Activated CD8-positive, alpha-beta memory T cell treated with anti-CD3 and anti-CD28 coated beads, Interleukin-2, amount 10 ng/mL, durations not matched to agents 7 days and 5 days (primary cell): ENCODE data around the gene DMD. TPM values are rescaled to one million over a fixed set of nuclear protein-coding genes. Genes with fewer than 3 reads are reported as not detected.
"Not testable (repeated sequence)": the region's sequence is repeated elsewhere in the genome, so short reads cannot be mapped to it uniquely, and the experiment has no call there.

Source experiments
- ATAC-seq: fragments of 150-1000 bp; cut with Tn5 transposase; one replicate; pipeline ENCODE4 v1.10.0; 2021; ENCODE audit warnings: moderate library complexity
- CTCF ChIA-PET: fragments of 350-600 bp; sonication (Branson Sonifier 250); formaldehyde crosslinking; loops from one replicate; lab custom pipeline; 2021; ENCODE audit warnings: antibody characterized with exemption; lab: Charles Lee
- DNase-seq: peaks from one replicate; pipeline ENCODE4 v3.0.0-alpha.2; 2020
- H3K27ac Mint-ChIP-seq: one replicate; pipeline ENCODE4 v1.8.0; 2021; ENCODE audit warnings: mild to moderate bottlenecking, mixed read lengths
- H3K27me3 Mint-ChIP-seq: one replicate; pipeline ENCODE4 v1.8.0; 2021; ENCODE audit warnings: mixed read lengths
- H3K36me3 Mint-ChIP-seq: one replicate; pipeline ENCODE4 v1.8.0; 2021; ENCODE audit warnings: mild to moderate bottlenecking, mixed read lengths
- H3K4me1 Mint-ChIP-seq: one replicate; pipeline ENCODE4 v1.8.0; 2021; ENCODE audit warnings: mixed read lengths
- H3K4me3 Mint-ChIP-seq: one replicate; pipeline ENCODE4 v1.8.0; 2021; ENCODE audit warnings: mild to moderate bottlenecking, moderate library complexity, mixed read lengths
- H3K9me3 Mint-ChIP-seq: one replicate; pipeline ENCODE4 v1.8.0; 2022; ENCODE audit warnings: low read depth, mixed read lengths
- total RNA-seq, 2 experiments: library from RNA; stranded (reverse); gene quantifications; one replicate each; pipeline ENCODE4 v1.2.3, GENCODE V29; 2021

Gene DMD
- total RNA-seq, 2 experiments from 2014 or later: 0.32 to 8.4 TPM

DNA sequence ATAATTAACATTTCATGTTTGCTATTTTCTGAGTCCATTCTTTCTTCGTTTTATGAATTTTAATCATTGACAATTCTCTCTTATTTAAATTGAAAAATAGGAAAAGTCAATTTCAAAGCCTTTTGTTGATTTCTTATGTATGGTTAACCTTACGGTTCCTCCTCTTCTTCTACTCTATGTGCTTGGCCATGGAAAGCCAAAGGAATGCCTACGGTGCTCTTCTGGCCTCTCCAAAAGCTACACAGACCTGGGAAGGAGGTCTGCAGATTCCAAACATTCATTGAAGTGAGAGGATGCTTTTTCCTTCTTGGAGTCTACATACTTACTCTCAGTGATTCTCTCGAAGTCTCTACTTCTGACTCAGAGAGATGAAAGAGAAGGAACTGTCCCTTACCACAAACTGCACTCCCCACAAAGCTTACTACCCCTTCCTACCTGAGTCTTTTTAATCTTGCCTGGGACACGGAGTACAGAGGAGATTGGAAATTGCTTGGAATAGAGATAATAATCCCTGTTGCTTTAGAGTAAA, 1276.4 kb downstream of the DMD start:
- H3K36me3 Mint-ChIP-seq: no peaks in the 10 kb centered on the region
- no peaks in the 10 kb centered on the region for H3K9me3 Mint-ChIP-seq
- no peak overlapping the region for H3K27ac Mint-ChIP-seq
- CTCF ChIA-PET: no interaction called here
- DNase-seq: no peak
- no peak overlapping the region for H3K4me3 Mint-ChIP-seq
- no peaks in the 10 kb centered on the region for H3K4me1 Mint-ChIP-seq
- no peak for ATAC-seq
- no peaks in the 10 kb centered on the region for H3K27me3 Mint-ChIP-seq

DNA sequence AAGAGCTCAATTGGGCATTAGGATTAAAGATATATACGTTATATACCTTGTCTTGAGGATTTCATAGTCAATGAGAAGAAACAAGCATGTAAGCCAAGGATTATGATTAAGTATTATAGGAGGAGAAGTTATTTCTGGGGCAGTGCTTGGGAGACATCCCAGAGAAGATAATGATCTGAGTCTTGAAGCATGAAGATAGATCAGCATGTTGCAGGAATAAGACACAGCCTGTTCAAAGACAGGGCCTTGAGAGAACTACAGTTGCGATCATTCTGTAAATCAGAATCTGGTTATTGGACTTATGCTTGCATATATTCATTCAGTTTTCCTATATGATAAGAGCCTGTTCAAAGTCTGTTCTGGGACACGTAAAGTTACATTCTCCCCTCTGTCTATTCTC, 1277.3 kb downstream of the DMD start:
- DNase-seq: no peak
- H3K4me3 Mint-ChIP-seq: no peak overlapping the region
- no peaks in the 10 kb centered on the region for H3K4me1 Mint-ChIP-seq
- H3K9me3 Mint-ChIP-seq: no peaks in the 10 kb centered on the region
- no peaks in the 10 kb centered on the region for H3K27me3 Mint-ChIP-seq
- H3K36me3 Mint-ChIP-seq: no peaks in the 10 kb centered on the region
- CTCF ChIA-PET: no interaction called here
- no peak for ATAC-seq
- H3K27ac Mint-ChIP-seq: no peak overlapping the region

DNA sequence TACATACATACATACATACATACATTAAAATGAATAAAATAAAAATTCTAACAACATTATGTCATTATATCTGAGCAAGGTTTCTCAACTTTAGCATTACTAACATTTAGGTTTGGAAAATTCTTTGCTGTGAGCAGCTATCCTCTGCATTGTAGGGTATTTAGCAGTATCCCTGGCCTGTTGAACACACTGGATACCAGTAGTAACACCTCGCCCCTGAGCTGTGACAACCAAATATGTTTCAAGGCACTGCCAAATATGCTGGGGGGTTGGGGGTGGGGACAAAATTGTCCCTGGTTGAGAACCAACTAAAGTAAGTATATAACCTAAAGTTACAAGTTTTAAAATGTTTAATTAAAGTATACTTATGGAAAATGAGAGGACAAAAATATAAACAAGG, 1278.6 kb downstream of the DMD start:
- H3K4me1 Mint-ChIP-seq: no peaks in the 10 kb centered on the region
- CTCF ChIA-PET: no interaction called here
- no peak overlapping the region for H3K4me3 Mint-ChIP-seq
- H3K27ac Mint-ChIP-seq: no peak overlapping the region
- no peaks in the 10 kb centered on the region for H3K9me3 Mint-ChIP-seq
- H3K36me3 Mint-ChIP-seq: no peaks in the 10 kb centered on the region
- ATAC-seq: no peak
- DNase-seq: no peak
- H3K27me3 Mint-ChIP-seq: no peaks in the 10 kb centered on the region

DNA sequence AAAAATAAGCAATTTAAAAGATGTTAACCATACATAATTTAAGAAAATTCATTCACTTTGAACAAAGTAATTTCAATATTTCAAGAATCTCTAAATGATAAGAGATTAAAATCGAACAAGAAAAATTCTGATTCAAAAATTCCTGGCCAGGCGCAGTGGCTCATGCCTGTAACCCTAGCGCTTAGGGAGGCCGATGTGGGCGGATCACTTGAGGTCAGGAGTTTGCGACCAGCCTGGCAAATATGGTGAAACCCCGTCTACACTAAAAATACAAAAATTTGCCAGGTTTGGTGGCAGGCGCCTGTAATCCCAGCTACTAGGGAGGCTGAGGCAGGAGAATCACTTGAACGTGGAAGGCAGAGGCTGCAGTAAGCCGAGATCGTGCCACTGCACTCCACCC, 1279.0 kb downstream of the DMD start:
- CTCF ChIA-PET, ATAC-seq, H3K4me3 Mint-ChIP-seq, H3K27ac Mint-ChIP-seq, H3K36me3 Mint-ChIP-seq, H3K9me3 Mint-ChIP-seq, H3K4me1 Mint-ChIP-seq, H3K27me3 Mint-ChIP-seq, DNase-seq: not testable (repeated sequence)

DNA sequence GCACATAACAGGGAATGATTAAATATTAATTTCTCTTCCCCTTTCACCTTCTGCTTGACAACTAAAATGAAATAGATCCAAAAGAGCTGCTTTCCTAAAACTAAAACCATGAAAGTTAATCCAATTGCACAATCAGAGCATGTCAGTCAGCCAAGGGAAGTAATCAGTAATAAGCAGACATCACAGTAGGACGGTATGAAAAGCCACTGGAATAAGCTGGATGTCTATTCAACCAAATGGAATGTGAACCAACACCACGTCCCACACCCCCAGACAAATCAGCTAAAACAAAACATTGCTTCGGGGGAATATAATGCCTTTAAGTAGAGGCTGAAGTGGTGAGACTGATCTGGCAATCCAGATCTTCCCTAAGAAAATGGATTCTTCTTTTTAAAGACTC, 1280.1 kb downstream of the DMD start:
- DNase-seq (no peak), ATAC-seq (no peak)
- H3K27me3 Mint-ChIP-seq: no peaks in the 10 kb centered on the region
- no peak overlapping the region for H3K4me3 Mint-ChIP-seq
- no peaks in the 10 kb centered on the region for H3K36me3 Mint-ChIP-seq
- H3K4me1 Mint-ChIP-seq: no peaks in the 10 kb centered on the region
- H3K27ac Mint-ChIP-seq: no peak overlapping the region
- no peaks in the 10 kb centered on the region for H3K9me3 Mint-ChIP-seq
- CTCF ChIA-PET: no interaction called here

DNA sequence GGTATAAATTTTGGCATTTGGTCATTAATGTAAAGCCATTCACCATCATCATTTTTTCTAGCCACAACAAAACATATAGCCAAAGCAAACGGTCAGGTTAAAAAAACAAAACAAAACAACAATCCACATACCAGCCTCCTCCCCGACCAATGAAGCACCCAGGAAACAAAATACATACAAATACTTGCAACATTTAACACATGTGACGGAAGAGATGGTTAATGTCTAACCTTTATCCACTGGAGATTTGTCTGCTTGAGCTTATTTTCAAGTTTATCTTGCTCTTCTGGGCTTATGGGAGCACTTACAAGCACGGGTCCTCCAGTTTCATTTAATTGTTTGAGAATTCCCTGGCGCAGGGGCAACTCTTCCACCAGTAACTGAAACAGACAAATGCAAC, 1282.0 kb downstream of the DMD start:
- Mint-ChIP-seq H3K4me3 (no peak overlapping the region), H3K36me3 (no peaks in the 10 kb centered on the region), H3K4me1 (no peaks in the 10 kb centered on the region), H3K27ac (no peak overlapping the region), H3K27me3 (no peaks in the 10 kb centered on the region), H3K9me3 (no peaks in the 10 kb centered on the region)
- DNase-seq (no peak), ATAC-seq (no peak)
- CTCF ChIA-PET: no interaction called here

DNA sequence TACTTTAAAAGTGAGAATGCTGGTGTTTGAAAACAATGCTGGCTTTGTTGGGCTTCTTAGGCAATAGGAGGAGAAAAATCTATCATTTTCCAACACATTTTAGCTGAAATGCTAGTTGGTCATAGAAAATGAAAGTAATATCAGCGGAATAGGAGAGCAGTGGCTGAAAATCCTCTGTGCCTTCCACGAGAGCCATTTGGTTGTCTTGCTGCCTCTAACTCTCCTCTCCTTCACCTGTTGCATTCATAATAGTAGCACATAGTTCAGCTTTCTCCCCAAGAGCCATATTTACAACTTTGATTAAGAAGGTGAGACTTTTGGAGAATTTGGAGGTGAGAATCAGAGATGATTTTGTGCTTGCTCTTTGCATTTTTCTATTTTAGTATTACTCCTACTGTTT, 1290.1 kb downstream of the DMD start:
- H3K36me3 Mint-ChIP-seq: no peaks in the 10 kb centered on the region
- no peaks in the 10 kb centered on the region for H3K4me1 Mint-ChIP-seq
- no peak overlapping the region for H3K4me3 Mint-ChIP-seq
- DNase-seq: no peak
- no peaks in the 10 kb centered on the region for H3K27me3 Mint-ChIP-seq
- H3K9me3 Mint-ChIP-seq: no peaks in the 10 kb centered on the region
- no peak for ATAC-seq
- CTCF ChIA-PET: no interaction called here
- no peak overlapping the region for H3K27ac Mint-ChIP-seq

DNA sequence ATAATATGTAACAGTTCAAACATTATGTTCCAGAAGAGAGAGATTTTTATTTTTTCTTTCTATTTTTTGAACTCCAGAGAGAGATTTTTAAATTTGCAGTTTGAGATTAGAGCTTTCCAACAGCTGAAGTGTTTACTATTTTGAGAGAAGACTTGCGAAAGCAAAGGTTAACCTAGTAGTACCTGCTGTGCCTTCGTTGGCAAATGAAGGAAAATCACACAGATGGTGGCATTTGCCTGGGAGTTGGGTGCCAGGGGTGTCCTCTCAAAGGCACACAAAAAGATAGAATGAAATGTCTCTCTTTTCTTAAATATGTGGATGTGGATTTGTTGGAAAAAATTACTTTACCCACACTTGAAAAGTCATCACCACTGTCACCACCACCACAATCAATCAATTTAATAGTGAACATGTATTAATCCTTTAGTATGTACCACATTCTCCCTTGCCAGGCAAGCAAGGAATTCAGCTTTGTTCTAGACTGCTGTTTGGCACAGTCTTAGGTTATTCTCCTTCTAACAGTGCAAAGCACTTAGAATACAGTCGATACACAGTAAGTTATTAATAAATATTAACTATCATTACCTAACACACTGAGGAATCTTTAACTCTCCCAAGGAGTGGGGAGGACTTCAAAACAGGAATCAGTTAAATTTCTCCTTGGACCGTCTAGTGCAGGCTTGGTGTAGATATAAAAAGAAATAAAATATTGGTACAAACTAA, 1301.3 kb downstream of the DMD start:
- DNase-seq (no peak), ATAC-seq (no peak)
- CTCF ChIA-PET: no interaction called here
- Mint-ChIP-seq H3K36me3 (no peaks in the 10 kb centered on the region), H3K27ac (no peak overlapping the region), H3K9me3 (peaks cover 3% of the 10 kb centered on the region), H3K27me3 (no peaks in the 10 kb centered on the region), H3K4me3 (no peak overlapping the region), H3K4me1 (no peaks in the 10 kb centered on the region)

DNA sequence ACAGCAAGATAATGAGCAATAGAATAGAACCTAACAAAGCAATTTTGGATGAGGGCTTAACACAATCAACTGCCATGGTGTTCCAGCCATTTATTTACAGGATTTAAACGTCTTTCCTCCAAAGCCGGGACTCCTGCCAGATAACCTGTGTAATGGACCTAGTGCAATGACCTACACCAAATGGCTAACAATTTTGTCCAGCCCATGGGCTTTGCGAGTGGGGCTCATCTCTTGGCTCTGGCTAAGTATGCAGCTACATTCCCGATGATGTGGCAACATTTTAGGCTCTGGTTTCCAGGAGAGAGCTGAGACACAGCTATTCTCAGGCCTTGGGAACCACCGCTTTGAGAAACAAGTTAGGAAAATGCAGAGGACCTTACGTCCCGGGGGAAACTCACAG, 1317.2 kb downstream of the DMD start:
- CTCF ChIA-PET: no interaction called here
- Mint-ChIP-seq H3K4me1 (no peaks in the 10 kb centered on the region), H3K9me3 (no peaks in the 10 kb centered on the region), H3K4me3 (no peak overlapping the region), H3K27ac (no peak overlapping the region), H3K36me3 (no peaks in the 10 kb centered on the region), H3K27me3 (no peaks in the 10 kb centered on the region)
- DNase-seq (no peak), ATAC-seq (no peak)

DNA sequence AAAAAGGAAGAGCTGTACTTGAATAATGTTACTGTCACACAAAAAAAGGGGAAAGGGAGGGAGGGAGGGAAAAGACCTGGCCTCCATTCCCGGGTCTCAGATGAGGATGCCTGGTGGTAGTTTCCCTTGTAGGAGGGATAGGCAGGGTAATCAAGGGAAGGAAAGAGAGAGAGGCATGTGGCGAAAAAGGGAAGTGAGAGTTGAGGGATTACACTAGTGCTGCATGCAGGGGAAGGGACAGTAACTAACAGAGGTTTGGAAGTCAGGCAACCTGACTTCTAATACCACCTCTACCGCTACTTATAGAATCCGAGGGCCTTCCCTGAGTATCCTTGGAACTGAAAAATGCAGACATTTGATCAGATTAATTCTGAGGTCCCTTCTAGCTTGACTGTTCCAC, 1317.8 kb downstream of the DMD start:
- Mint-ChIP-seq H3K36me3 (no peaks in the 10 kb centered on the region), H3K9me3 (no peaks in the 10 kb centered on the region), H3K27ac (no peak overlapping the region), H3K4me1 (no peaks in the 10 kb centered on the region), H3K4me3 (no peak overlapping the region), H3K27me3 (no peaks in the 10 kb centered on the region)
- CTCF ChIA-PET: no interaction called here
- DNase-seq (no peak), ATAC-seq (no peak)

DNA sequence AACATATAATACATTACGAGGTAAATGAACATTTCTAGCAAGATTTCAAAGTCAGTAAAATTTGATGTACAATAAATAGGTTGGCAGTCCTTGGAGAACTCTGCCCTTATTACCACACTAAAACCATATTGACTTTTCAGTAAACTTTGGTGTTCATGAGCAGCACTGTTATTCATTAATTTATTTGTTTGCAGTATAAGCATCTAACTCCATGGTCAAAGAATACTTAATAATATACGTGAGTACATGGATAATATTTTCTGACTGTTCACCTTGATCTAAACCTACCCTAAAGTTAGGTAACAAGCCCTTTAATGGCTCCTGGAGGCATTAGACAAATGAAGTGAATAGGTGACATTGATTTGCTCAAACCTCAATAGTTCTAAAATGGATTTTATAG, 1322.3 kb downstream of the DMD start:
- CTCF ChIA-PET: no interaction called here
- Mint-ChIP-seq H3K4me3 (no peak overlapping the region), H3K9me3 (no peaks in the 10 kb centered on the region), H3K4me1 (no peaks in the 10 kb centered on the region), H3K27me3 (no peaks in the 10 kb centered on the region), H3K27ac (no peak overlapping the region), H3K36me3 (no peaks in the 10 kb centered on the region)
- DNase-seq (no peak), ATAC-seq (no peak)

DNA sequence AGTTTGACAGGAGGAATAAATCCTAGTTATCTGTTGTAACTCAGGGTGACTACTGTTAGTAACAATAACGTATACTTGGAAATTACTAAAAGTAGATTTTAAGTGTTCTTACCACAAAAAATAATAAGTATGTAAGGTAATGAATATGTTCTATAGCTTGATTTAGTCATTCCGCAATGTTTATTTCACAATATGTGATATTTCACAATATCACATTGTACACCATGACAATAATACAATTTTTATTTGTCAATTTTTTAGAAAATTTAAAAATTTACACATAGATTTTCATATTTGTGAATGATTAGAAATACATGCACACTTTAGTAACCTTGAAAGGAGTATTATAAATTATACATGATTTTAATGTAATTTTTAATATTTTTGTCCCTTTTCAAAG, 1326.8 kb downstream of the DMD start:
- CTCF ChIA-PET: no interaction called here
- H3K4me3 Mint-ChIP-seq: no peak overlapping the region
- peaks cover 3% of the 10 kb centered on the region for H3K9me3 Mint-ChIP-seq
- H3K27ac Mint-ChIP-seq: no peak overlapping the region
- H3K27me3 Mint-ChIP-seq: no peaks in the 10 kb centered on the region
- no peak for ATAC-seq
- DNase-seq: no peak
- H3K36me3 Mint-ChIP-seq: no peaks in the 10 kb centered on the region
- no peaks in the 10 kb centered on the region for H3K4me1 Mint-ChIP-seq

DNA sequence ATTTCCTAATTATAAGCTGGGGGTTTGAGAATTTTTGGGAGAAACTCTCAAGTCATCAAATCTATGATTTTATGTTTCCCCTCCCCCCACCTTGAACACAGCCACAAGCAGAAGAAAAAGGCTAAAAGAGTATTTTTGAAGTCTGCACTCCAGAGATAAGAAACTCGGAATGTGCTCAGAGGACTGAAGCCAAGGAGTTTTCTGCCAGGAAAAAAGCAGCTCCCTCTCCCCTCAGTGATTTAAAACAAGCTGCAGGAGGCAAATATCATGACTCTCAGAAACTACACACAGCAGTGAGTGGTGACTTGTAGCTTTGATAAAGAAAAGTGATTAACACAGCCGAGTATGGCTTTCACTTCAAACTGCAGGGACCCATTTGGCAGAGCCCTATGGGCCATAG, 1339.3 kb downstream of the DMD start:
- Mint-ChIP-seq H3K27me3 (no peaks in the 10 kb centered on the region), H3K9me3 (no peaks in the 10 kb centered on the region), H3K4me1 (no peaks in the 10 kb centered on the region), H3K36me3 (no peaks in the 10 kb centered on the region), H3K4me3 (no peak overlapping the region), H3K27ac (no peak overlapping the region)
- ATAC-seq (no peak), DNase-seq (no peak)
- CTCF ChIA-PET: no interaction called here

DNA sequence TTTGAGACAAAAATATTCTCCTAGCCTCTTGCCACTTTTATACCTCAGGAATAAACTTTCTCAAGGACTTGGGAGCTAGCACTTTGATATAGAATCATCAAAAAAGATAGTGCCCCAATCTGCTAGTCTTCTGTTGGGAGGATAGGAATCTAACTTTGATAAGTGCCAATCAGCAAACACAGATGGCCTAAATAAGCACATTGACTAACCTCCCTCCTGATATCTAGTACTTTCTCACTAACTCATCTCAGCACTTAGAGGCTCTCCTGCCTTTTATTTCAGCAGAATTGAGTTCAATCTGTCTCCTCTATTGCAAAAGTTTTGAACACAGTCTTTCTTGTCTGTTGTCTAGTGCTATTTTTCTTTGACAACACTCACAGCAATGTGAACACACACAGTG, 1341.1 kb downstream of the DMD start:
- ATAC-seq: no peak
- Mint-ChIP-seq H3K4me1 (no peaks in the 10 kb centered on the region), H3K4me3 (no peak overlapping the region), H3K36me3 (no peaks in the 10 kb centered on the region), H3K27me3 (no peaks in the 10 kb centered on the region), H3K9me3 (peaks cover 2% of the 10 kb centered on the region), H3K27ac (no peak overlapping the region)
- CTCF ChIA-PET: no interaction called here
- DNase-seq: no peak

DNA sequence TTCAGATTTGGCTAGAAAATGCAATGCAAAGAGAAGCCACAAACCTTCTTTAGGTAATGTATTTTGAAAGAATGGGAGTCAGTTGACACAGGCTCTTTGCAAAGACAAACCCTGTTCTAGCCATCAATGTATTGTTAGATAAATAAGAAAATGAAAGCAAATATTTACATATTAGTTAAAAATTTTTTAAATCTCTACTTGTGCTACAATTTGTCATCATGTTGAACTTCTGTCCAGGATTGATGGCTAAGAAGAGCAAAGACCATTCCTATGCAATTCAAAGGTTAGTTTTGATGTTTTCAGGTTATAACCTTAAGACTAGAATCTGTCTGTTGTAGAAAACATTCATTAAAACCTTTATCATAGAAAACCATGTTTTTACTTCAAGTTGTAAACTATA, 1350.7 kb downstream of the DMD start:
- no peaks in the 10 kb centered on the region for H3K36me3 Mint-ChIP-seq
- no peaks in the 10 kb centered on the region for H3K4me1 Mint-ChIP-seq
- DNase-seq (no peak), ATAC-seq (no peak)
- CTCF ChIA-PET: no interaction called here
- H3K4me3 Mint-ChIP-seq: no peak overlapping the region
- H3K27ac Mint-ChIP-seq: no peak overlapping the region
- H3K27me3 Mint-ChIP-seq: no peaks in the 10 kb centered on the region
- H3K9me3 Mint-ChIP-seq: peaks cover 2% of the 10 kb centered on the region
